HG03378 (cell line): ENCODE results near the gene BTAF1.
"Not testable (repeated sequence)": the region's sequence is repeated elsewhere in the genome, so short reads cannot be mapped to it uniquely, and the experiment has no call there.

Experiments
- ATAC-seq: cut with Tn5 transposase; IDR thresholded peaks from one replicate; pipeline ENCODE4 v1.9.1; 2021; ENCODE audit warnings: mild to moderate bottlenecking, moderate library complexity; ENCODE audit not compliant: unreplicated experiment

The BTAF1 gene

GRCh38 chr10:91976317-91977051, 52.9 kb downstream of the BTAF1 start:
- no peak for ATAC-seq

GRCh38 chr10:91977491-91977890, 53.9 kb downstream of the BTAF1 start:
- no peak for ATAC-seq

GRCh38 chr10:91978585-91978984, 55.0 kb downstream of the BTAF1 start:
- no peak for ATAC-seq

- no peak for ATAC-seq
Observed at GRCh38 chr10:91980319-91980718, 56.7 kb downstream of the BTAF1 start.

- ATAC-seq: no peak
Observed at GRCh38 chr10:91983416-91983815, 59.8 kb downstream of the BTAF1 start.

- no peak for ATAC-seq
Observed at GRCh38 chr10:91987397-91988037, 63.9 kb downstream of the BTAF1 start.

GRCh38 chr10:91992031-91992430, 68.5 kb downstream of the BTAF1 start:
- ATAC-seq: no peak

GRCh38 chr10:91996266-91996665, 72.7 kb downstream of the BTAF1 start:
- ATAC-seq: no peak

GRCh38 chr10:92001581-92001980, 78.0 kb downstream of the BTAF1 start:
- no peak for ATAC-seq

- ATAC-seq: no peak
Observed at GRCh38 chr10:92001995-92002394, 78.4 kb downstream of the BTAF1 start.

GRCh38 chr10:92003258-92003657, 79.7 kb downstream of the BTAF1 start:
- no peak for ATAC-seq

- no peak for ATAC-seq
Observed at GRCh38 chr10:92005978-92006377, 82.4 kb downstream of the BTAF1 start.

GRCh38 chr10:92009445-92009844, 85.9 kb downstream of the BTAF1 start:
- no peak for ATAC-seq

- no peak for ATAC-seq
Observed at GRCh38 chr10:92010047-92010735, 86.6 kb downstream of the BTAF1 start.

GRCh38 chr10:92011560-92012214, 88.1 kb downstream of the BTAF1 start:
- ATAC-seq: no peak

GRCh38 chr10:92014620-92015019, 91.0 kb downstream of the BTAF1 start:
- ATAC-seq: no peak

GRCh38 chr10:92024700-92025099, 101.1 kb downstream of the BTAF1 start:
- ATAC-seq: no peak

- ATAC-seq: not testable (repeated sequence)
Observed at GRCh38 chr10:92025340-92025739, 101.8 kb downstream of the BTAF1 start.

GRCh38 chr10:92027141-92027540, 103.6 kb downstream of the BTAF1 start:
- ATAC-seq: no peak

- ATAC-seq: no peak
Observed at GRCh38 chr10:92031580-92031979, 108.0 kb downstream of the BTAF1 start.

- ATAC-seq: not testable (repeated sequence)
Observed at GRCh38 chr10:92033070-92033469, 109.5 kb downstream of the BTAF1 start.
